Stimulated activated CD4-positive, alpha-beta T cell treated with anti-CD3 and anti-CD28 coated beads, TNF-alpha, amount 100 ng/mL, for 24 hours (primary cell): Measurements from ENCODE around the gene BMPER.

ENCODE experiments used
- DNase-seq, 3 experiments: peaks; one replicate each; pipeline ENCODE4 v3.0.0-alpha.2; 2020; ENCODE audit warnings: low read depth in 3 of 3

Gene BMPER

DNA sequence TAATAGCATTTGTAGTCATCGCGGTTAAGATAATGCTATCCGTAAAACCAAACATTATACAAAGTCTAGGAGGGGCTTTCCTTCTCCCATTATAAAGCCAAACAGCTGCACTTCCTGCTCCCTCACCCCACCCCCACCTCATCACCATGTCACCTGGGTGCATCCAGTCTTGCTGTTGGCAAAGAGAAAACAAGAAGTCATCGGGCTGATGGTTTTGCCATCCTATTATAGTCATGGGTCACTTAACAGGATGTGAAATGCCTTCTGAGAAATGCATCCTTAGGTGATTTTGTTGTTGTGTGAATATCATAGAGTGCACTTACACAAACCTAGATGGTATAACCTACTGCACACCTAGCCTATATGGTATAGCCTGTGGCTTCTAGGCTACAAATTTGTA, 157.0 kb downstream of the BMPER start:
- DNase-seq = no peak

- no peak for DNase-seq
Measured at GRCh38 chr7:34062826-34063225, 157.5 kb downstream of the BMPER start.

GRCh38 chr7:34064519-34065158, 159.3 kb downstream of the BMPER start:
- DNase-seq = no peak

DNA sequence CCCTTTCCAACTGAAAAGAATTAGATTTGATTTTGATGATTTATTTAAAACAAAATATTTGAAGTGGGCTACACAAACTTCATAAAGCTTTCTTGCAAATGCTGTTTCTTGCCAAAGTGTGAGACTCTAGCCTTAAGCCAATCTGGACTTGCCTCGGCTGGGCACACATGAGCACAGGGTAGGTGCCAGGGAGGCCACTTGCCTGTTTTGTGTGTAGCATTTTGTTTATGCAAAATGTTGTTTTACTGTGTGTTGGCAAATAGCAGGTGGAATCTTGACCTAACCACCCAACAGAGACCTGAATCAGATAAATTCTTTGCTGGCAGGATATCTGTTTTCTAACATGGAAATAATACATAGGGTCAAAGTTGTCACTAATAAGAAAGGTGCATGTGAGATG, 161.1 kb downstream of the BMPER start:
- no peak for DNase-seq

DNA sequence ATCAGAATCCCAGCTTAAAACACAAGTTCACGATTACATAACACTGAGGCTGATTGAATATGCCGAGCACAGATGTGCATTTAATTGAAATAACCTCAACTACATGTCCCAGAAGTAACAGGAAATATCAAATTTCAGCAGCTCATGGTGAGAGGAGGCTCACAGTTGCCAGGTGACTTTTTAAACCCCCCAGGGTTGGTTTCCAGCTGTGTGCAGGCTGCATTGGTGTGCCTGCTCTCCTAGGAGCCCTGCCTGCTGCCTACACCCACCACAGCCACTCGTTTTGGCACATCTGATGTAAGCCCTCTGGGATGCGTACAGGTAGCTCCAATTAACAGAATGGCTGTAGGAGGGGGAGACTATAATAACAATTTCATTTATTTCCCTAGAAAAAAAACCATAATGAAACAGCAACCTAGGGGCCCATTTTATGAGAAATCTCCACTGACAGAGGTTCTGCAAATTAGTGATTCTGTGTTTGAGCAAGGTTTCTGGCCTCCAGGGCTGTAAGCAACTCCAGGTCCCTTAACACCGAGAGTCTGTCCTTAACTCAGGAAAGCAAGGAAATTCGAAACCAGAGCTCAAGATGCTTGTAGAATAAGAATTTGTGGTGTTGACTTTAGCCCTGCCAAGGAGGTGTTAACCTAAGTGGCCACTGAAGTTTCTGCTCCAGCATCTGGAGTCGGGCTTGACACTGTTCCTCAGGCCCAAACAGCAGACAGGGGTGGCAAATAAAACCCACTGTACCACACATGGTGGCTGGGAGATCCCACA, 161.9 kb downstream of the BMPER start:
- no peak for DNase-seq

DNA sequence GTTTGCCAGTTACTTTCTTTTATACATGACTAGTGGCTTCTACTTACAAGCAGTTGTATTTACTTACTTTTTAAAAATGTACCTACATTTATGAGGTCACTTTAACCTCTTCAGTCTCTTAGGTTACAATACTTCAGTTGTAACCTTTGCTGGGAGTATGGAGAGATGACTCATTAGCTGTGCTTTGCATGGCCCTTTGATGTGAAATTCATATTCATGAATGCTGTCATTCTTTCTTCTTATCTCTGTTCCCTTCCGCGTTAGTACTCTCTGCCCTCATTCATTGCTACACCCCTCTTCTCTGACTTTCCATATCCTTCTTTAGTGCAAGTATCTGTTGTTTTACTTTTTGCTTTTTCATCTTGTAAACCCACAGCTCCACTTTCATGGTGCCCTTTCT, 164.3 kb downstream of the BMPER start:
- no peak for DNase-seq

- no peak for DNase-seq
Measured at GRCh38 chr7:34070511-34071323, 165.4 kb downstream of the BMPER start.

- DNase-seq = no peak
Measured at GRCh38 chr7:34073676-34074075, 168.3 kb downstream of the BMPER start.

- no peak for DNase-seq
Measured at GRCh38 chr7:34074421-34074820, 169.1 kb downstream of the BMPER start.

- no peak for DNase-seq
Measured at GRCh38 chr7:34075523-34076370, 170.4 kb downstream of the BMPER start.

DNA sequence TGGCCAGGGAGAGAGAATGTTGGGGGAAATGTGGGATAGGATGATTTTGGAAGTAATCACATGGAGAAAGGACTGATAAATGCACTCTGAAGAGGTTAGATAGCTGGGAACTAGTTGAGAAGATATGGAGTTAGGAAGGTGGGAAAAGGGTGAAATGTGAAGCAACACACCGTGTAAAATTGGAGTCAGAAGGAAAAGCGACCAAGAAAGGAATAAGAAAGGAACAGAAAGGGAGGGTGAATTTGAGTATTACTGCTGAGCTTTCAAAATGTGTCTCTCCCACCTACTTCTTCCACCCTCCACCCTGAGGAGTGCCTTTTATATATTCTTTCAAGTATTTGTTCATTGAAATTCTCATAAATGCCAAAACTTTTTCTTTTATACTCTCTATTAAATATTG, 171.8 kb downstream of the BMPER start:
- no peak for DNase-seq

- DNase-seq = no peak
Measured at GRCh38 chr7:34078864-34079263, 173.5 kb downstream of the BMPER start.

- DNase-seq = no peak
Measured at GRCh38 chr7:34080513-34080912, 175.2 kb downstream of the BMPER start.

GRCh38 chr7:34081935-34082334, 176.6 kb downstream of the BMPER start:
- no peak for DNase-seq

DNA sequence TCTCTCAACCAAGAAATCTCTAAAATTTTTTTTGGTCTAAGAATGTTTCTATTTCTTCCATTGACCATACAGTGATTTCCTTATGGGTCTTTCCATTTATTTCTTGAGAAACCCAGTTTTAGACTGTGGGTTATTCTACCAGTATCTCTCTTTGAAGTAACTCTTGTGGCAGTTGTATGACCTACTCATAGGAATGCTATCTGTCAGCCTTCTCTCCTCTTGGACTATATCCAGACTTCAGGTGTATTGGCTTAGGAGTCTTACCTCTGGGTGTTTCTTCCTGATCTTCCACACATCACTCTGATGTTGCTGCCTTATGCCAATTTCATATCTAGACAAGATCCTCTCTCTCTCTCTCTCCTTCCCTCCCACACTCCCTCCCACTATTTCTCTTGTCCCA, 178.1 kb downstream of the BMPER start:
- DNase-seq = no peak

DNA sequence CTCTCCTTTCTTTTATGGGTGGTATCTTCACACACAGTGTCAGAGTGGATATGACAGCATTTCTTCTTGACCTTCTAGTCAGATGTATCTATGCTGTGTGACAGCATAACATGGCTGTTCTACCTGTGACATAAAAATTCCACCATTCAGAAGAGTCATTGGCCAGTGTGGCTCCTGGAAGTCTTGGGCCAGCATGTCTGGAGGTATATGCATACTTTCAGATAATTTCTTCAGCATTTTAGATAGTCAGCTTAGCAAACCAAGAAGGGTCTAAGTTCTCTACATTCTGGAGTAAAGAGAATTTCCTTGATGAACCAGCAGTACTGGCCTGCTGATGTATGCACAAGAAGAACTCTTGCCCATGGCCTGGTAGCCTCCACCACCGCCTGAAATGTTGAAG, 179.3 kb downstream of the BMPER start:
- no peak for DNase-seq

DNA sequence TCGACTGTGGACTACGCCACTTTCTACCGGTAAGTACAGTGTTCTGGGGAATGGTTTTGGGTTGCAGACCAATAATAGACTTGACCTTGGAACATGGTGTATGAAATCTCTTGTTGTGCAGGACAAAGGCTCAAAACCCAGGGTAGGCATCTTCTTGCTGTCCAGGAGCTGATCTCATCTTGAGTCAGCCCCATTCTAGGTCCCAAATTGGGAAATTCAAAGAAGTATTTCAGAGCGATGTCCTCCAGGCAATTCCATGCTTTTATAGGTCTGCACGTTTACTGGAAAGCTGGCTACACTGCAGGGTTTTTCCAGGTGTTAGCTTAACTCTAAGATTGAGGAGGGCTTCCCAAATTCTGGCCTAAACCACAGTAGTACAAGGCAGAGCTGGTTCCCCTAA, 180.7 kb downstream of the BMPER start:
- no peak for DNase-seq

DNA sequence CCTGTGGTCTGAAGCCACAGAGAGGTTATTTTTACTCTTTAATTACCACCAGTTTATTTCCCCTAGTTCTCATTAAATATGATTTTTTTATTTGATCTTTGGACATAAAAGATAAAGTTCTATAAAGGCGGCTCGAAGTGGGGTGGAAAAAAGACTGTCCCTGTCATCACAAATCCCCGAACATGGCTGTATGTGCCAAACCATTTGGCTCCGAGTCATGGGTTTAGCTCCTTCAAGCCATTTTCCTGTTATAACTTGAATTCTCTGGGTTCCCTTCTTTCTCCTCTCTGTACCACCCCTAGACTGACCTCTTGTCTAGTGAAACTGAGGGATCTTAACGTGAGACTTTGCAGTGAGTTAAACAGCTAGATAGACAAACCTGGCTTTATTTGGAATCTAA, 181.6 kb downstream of the BMPER start:
- no peak for DNase-seq

- DNase-seq = no peak
Measured at GRCh38 chr7:34087892-34088891, 182.9 kb downstream of the BMPER start.

DNA sequence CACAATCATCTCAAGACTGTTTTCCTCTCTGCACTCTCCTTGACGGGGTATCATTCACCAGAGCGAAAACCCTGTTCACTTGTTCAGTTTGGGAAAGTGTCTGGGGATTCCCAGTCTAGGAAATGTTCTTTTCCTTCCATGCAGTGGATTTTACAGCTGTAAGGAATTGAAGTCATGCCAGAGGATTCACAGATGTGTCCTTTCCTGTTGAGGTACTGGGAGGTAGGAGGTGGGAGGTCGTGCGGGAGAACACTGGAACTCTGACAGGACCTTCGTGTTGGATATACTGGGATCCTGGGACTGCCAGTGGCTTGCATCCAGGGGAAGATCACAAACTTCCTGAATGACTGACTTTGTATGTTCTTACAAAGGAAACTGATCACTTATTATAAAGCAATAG, 185.5 kb downstream of the BMPER start:
- DNase-seq = no peak
